ENCODE measurements around the gene DRC1. TPM values are rescaled to one million over a fixed set of nuclear protein-coding genes. Genes with fewer than 3 reads are reported as not detected.

DRC1 gene
- total RNA-seq, 2 experiments from 2014 or later, result not detected

DNA sequence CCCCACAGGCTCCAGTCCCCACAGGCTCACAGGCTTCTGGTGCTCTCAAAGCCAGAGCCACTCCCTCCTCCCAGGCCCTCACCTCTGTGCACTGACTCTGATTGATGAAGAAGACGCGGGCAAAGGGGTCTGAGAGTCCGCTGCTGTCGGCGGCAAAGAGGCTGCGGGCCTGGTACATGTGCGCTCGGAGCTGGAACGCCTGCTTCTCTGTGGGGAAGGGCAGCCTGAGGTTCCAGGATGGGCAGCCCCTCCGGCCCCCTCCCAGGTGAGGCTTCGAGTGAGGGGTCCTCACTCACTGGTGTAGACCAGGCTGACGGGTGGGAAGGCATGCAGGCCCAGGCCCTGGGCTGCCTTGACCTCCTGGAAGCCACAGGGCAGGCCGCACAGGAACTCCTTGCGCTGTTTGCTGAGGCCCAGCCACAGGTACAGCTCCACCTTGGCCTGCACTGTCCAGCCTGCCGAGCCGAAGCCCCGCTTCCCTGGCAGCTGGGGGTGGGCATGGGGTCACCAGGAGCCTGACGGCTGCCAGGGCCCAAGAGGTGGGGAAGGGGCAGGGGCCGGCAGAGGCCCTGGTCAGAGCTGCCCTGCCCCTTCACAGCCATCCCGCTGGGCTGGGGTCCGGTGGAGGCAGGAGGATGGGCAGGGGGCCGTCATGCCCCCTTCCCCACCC, 74.2 kb downstream of the DRC1 start:
- Histone ChIP-seq H3K9me3 (ENCODE audit: low read length) (no peaks in the 10 kb centered on the region), H3K36me3 (ENCODE audit: insufficient read depth, low read length) (no peaks in the 10 kb centered on the region), H3K79me2 (ENCODE audit: insufficient read depth, low read depth, low read length) (no peaks in the 10 kb centered on the region), H3K4me1 (ENCODE audit: insufficient read depth, low read length, poor library complexity, severe bottlenecking) (no peaks in the 10 kb centered on the region), H3K4me2 (ENCODE audit: low read length) (no peak overlapping the region), H4K20me1 (ENCODE audit: insufficient read depth, low read length) (no peaks in the 10 kb centered on the region), H3K4me3 (ENCODE audit: low read depth, low read length, poor library complexity, severe bottlenecking) (no peak overlapping the region), H3K27ac (ENCODE audit: low read depth, low read length, poor library complexity, severe bottlenecking) (no peak overlapping the region), H2AFZ (ENCODE audit: low read length) (no peak overlapping the region), H3K9me2 (ENCODE audit: insufficient read depth, low read length) (no peaks in the 10 kb centered on the region)
- TF ChIP-seq EZH2phosphoT487 (IDR thresholded peaks at IDR 0.05; ENCODE audit: borderline replicate concordance, low read depth, low read length), result no peak
- TF ChIP-seq, protein P1, sequence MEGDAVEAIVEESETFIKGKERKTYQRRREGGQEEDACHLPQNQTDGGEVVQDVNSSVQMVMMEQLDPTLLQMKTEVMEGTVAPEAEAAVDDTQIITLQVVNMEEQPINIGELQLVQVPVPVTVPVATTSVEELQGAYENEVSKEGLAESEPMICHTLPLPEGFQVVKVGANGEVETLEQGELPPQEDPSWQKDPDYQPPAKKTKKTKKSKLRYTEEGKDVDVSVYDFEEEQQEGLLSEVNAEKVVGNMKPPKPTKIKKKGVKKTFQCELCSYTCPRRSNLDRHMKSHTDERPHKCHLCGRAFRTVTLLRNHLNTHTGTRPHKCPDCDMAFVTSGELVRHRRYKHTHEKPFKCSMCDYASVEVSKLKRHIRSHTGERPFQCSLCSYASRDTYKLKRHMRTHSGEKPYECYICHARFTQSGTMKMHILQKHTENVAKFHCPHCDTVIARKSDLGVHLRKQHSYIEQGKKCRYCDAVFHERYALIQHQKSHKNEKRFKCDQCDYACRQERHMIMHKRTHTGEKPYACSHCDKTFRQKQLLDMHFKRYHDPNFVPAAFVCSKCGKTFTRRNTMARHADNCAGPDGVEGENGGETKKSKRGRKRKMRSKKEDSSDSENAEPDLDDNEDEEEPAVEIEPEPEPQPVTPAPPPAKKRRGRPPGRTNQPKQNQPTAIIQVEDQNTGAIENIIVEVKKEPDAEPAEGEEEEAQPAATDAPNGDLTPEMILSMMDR (conservative IDR thresholded peaks at IDR 0.05; ENCODE audit: low read length), result no peak
- intact Hi-C loops (cut with micrococcal nuclease; ENCODE audit: unreplicated experiment), result no loop called here
- ChIA-PET CTCF (ENCODE audit: unreplicated experiment) (no interaction called here), POLR2A (no interaction called here)
- no TSS peak for BruUV-seq (replicated peaks)
- no peak for DNase-seq (ENCODE audit: low spot score)

DNA sequence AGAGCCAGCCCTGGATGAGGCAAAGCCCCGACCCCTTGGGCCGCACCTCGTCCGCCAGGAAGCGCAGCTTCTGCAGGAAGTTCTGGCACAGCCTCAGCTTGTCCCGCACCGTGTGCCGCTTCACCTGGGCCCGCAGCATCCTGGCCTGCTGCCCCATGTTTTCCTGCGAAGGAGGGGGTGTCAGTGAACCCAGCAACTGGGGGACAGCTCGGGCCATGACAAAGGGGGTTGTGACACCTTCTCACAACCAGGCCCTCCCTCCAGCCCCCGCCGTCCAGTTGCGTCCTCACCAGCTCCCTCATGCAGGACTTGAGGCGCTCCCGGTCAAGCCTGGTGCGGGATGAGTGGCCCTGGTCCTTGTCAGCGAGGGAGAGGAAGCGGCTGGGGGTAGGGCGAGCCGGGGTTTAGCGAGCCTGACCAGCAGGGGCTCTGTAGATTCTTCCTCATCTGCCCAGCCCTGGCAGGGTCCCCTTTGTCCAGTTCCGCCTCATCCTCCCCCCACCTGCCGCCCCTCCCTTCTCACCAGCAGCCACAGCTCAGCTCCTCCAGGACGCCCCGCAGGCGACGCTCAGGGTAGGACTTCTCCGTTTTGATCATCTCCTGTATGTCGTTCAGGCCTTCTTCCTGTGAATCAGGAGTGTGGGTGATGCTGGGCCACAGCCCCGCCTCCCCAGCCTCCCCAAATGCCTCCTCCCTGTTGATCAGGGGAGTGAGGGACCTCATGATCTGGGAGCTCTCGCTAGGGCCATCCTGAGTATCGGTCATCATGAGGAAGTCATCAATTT, 75.6 kb downstream of the DRC1 start:
- no peak overlapping the region for H3K4me3 ChIP-seq (ENCODE audit: low read depth, low read length, poor library complexity, severe bottlenecking)
- CTCF ChIA-PET (ENCODE audit: unreplicated experiment), result no interaction called here
- H3K4me2 ChIP-seq (ENCODE audit: low read length), result no peak overlapping the region
- BruUV-seq (replicated peaks), result no TSS peak
- no peak overlapping the region for H3K27ac ChIP-seq (ENCODE audit: low read depth, low read length, poor library complexity, severe bottlenecking)
- POLR2A ChIA-PET, result no interaction called here
- no peak overlapping the region for H2AFZ ChIP-seq (ENCODE audit: low read length)
- DNase-seq (ENCODE audit: low spot score), result no peak
- TF ChIP-seq, protein P1 (conservative IDR thresholded peaks at IDR 0.05; ENCODE audit: low read length), result no peak
- TF ChIP-seq EZH2phosphoT487 (IDR thresholded peaks at IDR 0.05; ENCODE audit: borderline replicate concordance, low read depth, low read length), result no peak
- H3K9me3 ChIP-seq (ENCODE audit: low read length), result no peaks in the 10 kb centered on the region
- H3K4me1 ChIP-seq (ENCODE audit: insufficient read depth, low read length, poor library complexity, severe bottlenecking), result no peaks in the 10 kb centered on the region
- H3K79me2 ChIP-seq (ENCODE audit: insufficient read depth, low read depth, low read length), result no peaks in the 10 kb centered on the region
- H3K9me2 ChIP-seq (ENCODE audit: insufficient read depth, low read length), result no peaks in the 10 kb centered on the region
- H3K36me3 ChIP-seq (ENCODE audit: insufficient read depth, low read length), result no peaks in the 10 kb centered on the region
- intact Hi-C loops (cut with micrococcal nuclease; ENCODE audit: unreplicated experiment), result no loop called here
- no peaks in the 10 kb centered on the region for H4K20me1 ChIP-seq (ENCODE audit: insufficient read depth, low read length)

DNA sequence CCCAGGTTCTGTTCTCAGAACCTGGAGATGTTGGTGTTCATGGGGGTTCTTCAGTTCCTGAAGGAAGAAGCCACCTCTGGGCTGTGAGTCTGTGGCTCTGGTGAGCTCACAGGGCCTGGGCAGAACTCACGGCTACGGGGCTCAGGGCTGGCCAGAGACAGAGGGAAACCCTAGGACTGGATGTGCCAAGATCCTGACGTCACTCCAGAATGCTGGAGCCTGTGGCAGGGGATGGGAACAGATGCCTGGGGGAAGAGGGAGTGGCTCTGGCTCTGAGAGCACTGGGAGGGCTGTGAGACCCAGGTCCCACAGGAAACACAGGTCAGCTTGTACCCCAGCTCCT, 76.2 kb downstream of the DRC1 start, which contains the start of gene OTOF:
Gene OTOF (minus strand): TSS at position 214 of the 343 bp plus-strand sequence.
- no peak for TF ChIP-seq EZH2phosphoT487 (IDR thresholded peaks at IDR 0.05; ENCODE audit: borderline replicate concordance, low read depth, low read length)
- TF ChIP-seq, protein P1 (conservative IDR thresholded peaks at IDR 0.05; ENCODE audit: low read length), result no peak
- no peak within 1 kb of the TSS for H2AFZ ChIP-seq (ENCODE audit: low read length)
- no peaks in the 10 kb centered on the region for H3K79me2 ChIP-seq (ENCODE audit: insufficient read depth, low read depth, low read length)
- POLR2A ChIA-PET, result no interaction called here
- H3K4me3 ChIP-seq (ENCODE audit: low read depth, low read length, poor library complexity, severe bottlenecking), result no peak within 1 kb of the TSS
- no peaks in the 10 kb centered on the region for H3K9me2 ChIP-seq (ENCODE audit: insufficient read depth, low read length)
- CTCF ChIA-PET (ENCODE audit: unreplicated experiment), result interaction anchor here (0.6 kb wide), 1 partner anchor 64 kb away, joined by 3 read pairs; no protein-coding TSS in a partner anchor
- no peaks in the 10 kb centered on the region for H3K4me1 ChIP-seq (ENCODE audit: insufficient read depth, low read length, poor library complexity, severe bottlenecking)
- intact Hi-C loops (cut with micrococcal nuclease; ENCODE audit: unreplicated experiment), result no loop called here
- BruUV-seq (replicated peaks), result no TSS peak
- H3K4me2 ChIP-seq (ENCODE audit: low read length), result no peak within 1 kb of the TSS
- no peaks in the 10 kb centered on the region for H4K20me1 ChIP-seq (ENCODE audit: insufficient read depth, low read length)
- H3K9me3 ChIP-seq (ENCODE audit: low read length), result no peaks in the 10 kb centered on the region
- DNase-seq (ENCODE audit: low spot score), result no peak
- H3K27ac ChIP-seq (ENCODE audit: low read depth, low read length, poor library complexity, severe bottlenecking), result no peak within 1 kb of the TSS
- no peaks in the 10 kb centered on the region for H3K36me3 ChIP-seq (ENCODE audit: insufficient read depth, low read length)
